Globus pallidus (tissue), 1 donor: ENCODE measurements around the gene UBC.
"Not testable (repeated sequence)": the region's sequence is repeated elsewhere in the genome, so short reads cannot be mapped to it uniquely, and the experiment has no call there.

Source experiments
- DNase-seq: peaks from one replicate; pipeline ENCODE4 v3.0.0-alpha.2; 2015; ENCODE audit warnings: low spot score

The UBC gene

GRCh38 chr12:124884587-124885438 lies 29.6 kb downstream of the UBC start:
- DNase-seq: no peak

- no peak for DNase-seq
Measured at GRCh38 chr12:124883263-124884130, 31.0 kb downstream of the UBC start.

- no peak for DNase-seq
Measured at GRCh38 chr12:124881123-124881522, 33.3 kb downstream of the UBC start.

- DNase-seq: not testable (repeated sequence)
Measured at GRCh38 chr12:124880335-124880734, 34.1 kb downstream of the UBC start.

- DNase-seq: no peak
Measured at GRCh38 chr12:124878795-124879516, 35.5 kb downstream of the UBC start.

GRCh38 chr12:124877423-124877822 lies 37.0 kb downstream of the UBC start:
- no peak for DNase-seq

- no peak for DNase-seq
Measured at GRCh38 chr12:124876171-124876570, 38.3 kb downstream of the UBC start.

GRCh38 chr12:124875803-124876132 lies 38.7 kb downstream of the UBC start:
- no peak for DNase-seq

- DNase-seq: no peak
Measured at GRCh38 chr12:124874988-124875802, 39.3 kb downstream of the UBC start.

GRCh38 chr12:124874188-124874587 lies 40.3 kb downstream of the UBC start:
- no peak for DNase-seq

- DNase-seq: no peak
Measured at GRCh38 chr12:124872068-124872719, 42.3 kb downstream of the UBC start.

- DNase-seq: no peak
Measured at GRCh38 chr12:124871297-124871696, 43.2 kb downstream of the UBC start.

GRCh38 chr12:124870515-124870914 lies 43.9 kb downstream of the UBC start:
- DNase-seq: no peak

- DNase-seq: no peak
Measured at GRCh38 chr12:124869059-124869665, 45.3 kb downstream of the UBC start.

GRCh38 chr12:124868252-124869058 lies 46.0 kb downstream of the UBC start:
- DNase-seq: no peak

- no peak for DNase-seq
Measured at GRCh38 chr12:124867401-124867930, 47.0 kb downstream of the UBC start.

GRCh38 chr12:124866883-124867400 lies 47.5 kb downstream of the UBC start:
- no peak for DNase-seq

- no peak for DNase-seq
Measured at GRCh38 chr12:124866195-124866882, 48.1 kb downstream of the UBC start.

- no peak for DNase-seq
Measured at GRCh38 chr12:124865728-124866127, 48.7 kb downstream of the UBC start.
